NCI-H187 (cell line): ENCODE results near the gene ELAVL1.

ENCODE experiments used
- DNase-seq, 2 experiments: peaks; one replicate each; lab custom pipeline; 2025; lab: John Stamatoyannopoulos, UW

ELAVL1 gene

DNA sequence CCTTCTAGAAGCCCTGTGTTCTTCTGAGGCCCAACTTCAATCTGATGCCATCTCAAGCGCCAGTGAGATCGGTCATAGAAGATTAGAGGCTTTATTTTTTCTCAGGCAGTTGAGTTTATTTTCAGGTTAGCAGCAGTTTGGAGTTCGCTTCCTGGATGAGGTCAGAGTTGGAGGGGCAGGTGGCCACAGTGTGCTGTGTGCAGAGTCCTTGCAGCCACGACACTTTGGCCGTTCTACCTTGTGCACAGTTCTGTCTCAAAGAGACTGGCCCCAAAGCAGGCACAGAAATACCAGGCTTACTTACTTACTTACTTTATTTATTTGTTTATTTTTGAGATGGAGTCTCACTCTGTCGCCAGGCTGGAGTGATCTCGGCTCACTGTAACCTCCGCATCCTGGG is 15.9 kb upstream of the ELAVL1 start:
- DNase-seq: no peak

DNA sequence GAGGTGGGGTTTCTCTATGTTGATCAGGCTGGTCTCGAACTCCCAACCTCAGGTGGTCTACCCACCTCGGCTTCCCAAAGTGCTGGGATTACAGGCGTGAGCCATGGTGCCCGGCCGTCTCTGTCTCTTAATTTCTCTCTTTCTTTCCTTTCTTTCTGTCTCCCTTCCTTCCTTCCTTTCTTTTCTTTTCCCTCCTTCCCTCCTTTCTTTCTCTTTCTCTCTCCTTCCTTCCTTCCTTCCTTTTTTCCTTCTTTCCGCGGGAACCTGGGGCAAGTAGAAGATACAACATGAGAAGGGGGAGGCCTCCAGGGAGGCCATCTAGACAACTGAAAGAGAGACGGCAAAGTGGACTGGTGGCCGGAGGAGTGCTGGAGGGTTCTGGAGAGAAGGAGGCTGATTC is 15.2 kb upstream of the ELAVL1 start:
- no peak for DNase-seq

- DNase-seq: no peak
These were observed 12.4 kb upstream of the ELAVL1 start for GRCh38 chr19:8017808-8018207.

DNA sequence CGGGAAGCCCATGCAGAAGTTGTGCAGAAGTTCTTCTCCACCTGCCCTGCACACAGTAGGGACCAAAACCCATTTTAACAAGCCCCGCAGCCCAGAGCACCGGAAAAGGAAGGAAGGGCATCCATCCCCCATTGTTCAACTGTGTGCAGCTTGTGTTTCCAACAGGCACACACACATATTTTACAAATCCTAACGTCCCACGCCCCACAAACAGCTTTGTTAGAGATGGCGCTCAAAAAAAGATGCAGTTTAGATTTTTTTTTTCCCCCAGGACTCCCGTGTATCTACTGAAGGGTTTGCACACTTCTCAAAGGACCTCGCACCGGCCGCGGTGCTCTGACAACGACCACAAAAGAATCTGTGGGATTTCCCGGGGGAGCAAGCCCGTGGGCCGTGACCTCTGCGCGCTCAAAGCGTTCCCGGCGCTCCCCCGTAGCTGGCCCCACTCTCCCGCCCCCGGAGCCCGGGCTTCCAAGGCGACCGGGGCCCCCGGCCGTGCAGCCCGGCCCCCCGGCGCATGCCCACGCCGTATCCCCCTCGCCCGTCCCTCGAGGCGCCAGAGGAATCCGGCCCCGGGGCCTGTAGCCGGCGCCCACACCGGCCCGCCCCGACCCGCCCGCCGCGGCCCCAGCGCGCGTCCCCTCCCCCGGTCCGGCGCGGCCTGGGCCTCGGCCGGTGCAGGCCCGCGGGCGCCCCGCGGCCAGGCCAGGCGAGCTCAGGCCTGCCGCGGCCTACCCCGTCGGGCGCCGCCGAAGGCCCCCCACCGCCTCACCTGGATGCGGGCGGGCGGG is 523 bp downstream of the ELAVL1 start:
- DNase-seq: no peak

GRCh38 chr19:8004001-8004400 is 1.4 kb downstream of the ELAVL1 start:
- DNase-seq: no peak

GRCh38 chr19:8001995-8002849 is 3.2 kb downstream of the ELAVL1 start:
- no peak for DNase-seq

DNA sequence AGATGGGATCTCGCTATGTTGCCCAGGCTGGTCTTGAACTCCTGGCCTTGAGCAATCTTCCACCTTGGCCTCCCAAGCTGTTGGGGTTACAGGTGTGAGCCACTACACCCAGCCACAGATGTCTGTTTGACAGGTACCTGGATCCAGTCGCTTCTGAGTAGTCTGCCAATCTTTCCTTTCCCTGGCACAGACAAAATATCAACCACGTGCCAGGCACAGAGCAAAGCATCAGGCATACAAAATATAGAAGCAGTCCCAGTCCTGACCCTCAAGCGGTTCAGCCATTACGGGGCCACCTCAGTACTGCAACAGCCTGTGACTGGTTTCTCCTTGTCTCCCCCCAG is 3.8 kb downstream of the ELAVL1 start:
- DNase-seq: no peak

GRCh38 chr19:8000298-8001038 is 5.0 kb downstream of the ELAVL1 start:
- no peak for DNase-seq

DNA sequence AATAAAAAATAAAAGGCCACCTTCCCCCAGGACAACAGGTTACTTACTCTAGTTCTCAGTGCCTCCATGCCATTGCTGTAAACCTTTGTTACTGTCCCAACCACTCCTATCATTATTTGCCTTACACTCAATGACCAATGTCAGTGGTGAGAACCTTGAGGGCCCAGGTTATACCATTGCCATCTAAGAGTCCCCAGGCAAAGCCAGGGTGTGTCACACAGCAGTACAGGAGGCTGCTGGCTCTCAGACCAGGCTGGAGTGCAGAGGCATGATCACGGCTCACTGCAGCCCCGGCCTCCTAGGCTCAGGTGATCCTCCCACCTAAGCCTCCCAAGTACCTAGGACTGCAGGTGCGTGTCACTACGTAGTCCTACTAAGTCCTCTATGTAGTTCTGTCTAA is 6.1 kb downstream of the ELAVL1 start:
- no peak for DNase-seq

GRCh38 chr19:7997809-7998480 is 7.5 kb downstream of the ELAVL1 start:
- DNase-seq: no peak

DNA sequence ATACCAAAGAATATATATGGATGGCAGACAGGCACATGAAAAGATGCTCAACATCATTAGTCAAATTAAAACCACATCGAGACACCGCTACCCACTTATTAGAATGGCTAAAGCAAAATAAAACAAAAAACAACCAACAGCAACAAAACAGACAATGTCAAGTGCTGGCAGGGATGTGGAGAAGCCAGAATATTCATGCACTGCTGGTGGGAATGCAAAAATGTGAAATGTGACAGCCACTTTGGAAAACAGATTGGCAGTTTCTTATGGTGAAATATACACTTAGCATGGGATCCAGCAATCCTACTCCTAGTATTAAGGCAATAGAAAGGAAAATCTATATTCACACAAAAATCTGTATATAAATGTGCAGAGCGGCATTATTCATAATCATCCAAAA is 8.6 kb downstream of the ELAVL1 start:
- DNase-seq: no peak

- no peak for DNase-seq
These were observed 9.7 kb downstream of the ELAVL1 start for GRCh38 chr19:7995810-7996158.

DNA sequence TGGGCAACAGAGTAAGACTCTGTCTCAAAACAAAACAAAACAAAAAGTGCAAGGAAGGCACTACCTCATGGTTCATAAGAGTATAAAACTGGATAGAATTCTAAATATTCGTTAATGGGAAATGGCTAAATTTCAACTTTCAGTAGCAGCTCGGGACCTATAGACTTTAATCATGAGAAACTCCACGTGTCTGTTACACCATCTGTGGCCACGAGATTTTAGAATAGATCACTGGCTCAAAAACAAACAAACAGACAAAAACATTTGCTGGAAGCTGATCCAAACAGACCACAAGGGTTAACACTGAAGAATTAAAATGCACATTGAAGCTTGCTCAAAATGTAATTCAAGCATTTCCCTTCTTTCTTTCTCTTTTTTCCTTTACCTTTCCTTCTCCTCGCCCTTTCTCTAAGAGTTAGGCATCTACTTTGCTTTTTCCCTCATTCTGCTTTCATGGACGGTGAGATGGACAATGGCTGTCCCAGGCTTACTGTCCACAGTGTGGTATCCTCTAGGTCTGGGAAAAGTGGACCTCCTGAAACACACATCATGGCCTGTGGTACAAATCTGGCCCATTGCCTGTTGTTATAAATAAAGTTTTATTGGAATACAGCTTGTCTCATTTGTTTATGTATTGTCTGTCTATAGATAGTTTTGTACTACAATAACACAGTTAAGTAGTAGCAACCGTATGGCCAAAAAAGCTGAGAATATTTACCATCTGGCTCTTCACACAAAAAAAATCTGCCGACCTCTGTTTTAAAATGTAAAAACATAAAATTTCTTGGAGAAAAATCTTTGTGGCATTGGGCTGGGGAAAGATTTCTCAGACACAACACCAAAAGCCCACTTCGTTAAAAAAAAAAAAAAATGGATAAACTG is 10.3 kb downstream of the ELAVL1 start:
- DNase-seq: no peak

GRCh38 chr19:7994114-7994513 is 11.3 kb downstream of the ELAVL1 start:
- DNase-seq: no peak

DNA sequence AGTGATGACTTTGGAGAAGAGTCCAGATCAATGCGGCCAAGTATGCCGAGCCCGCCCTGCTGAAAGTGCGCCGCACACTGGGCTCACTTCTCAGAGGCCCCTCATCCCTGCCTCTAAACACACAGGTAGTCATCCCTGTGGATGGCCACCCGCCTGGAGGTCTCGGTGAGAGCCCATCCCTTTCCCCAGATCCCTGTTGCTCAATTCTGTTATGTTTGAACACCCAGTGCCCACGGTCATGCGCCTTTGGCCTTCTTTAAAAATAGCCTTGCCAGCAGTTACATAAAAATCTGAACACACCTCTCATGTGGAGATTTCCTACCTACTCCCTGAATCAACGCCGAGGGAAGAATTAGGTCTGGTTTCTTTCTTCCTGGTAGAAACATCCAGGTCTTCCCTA is 11.9 kb downstream of the ELAVL1 start:
- DNase-seq: no peak

DNA sequence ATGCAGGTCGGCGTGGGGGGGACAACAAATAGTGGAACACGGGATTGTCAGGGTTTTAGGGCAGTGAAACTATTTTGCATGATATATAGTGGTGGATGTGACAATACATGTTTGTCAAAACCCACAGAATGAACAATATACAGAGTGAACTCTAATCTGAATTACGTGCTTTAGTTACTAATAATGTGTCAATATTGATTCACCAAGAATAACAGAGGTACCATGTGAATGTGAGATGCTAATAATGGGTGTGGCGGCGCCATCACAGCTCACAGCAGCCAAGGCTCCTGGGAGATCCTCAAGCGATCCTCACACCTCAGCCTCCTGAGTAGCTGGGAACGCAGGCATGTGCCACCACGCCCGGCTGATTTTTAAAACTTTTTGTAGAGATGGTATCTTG is 12.9 kb downstream of the ELAVL1 start:
- no peak for DNase-seq

DNA sequence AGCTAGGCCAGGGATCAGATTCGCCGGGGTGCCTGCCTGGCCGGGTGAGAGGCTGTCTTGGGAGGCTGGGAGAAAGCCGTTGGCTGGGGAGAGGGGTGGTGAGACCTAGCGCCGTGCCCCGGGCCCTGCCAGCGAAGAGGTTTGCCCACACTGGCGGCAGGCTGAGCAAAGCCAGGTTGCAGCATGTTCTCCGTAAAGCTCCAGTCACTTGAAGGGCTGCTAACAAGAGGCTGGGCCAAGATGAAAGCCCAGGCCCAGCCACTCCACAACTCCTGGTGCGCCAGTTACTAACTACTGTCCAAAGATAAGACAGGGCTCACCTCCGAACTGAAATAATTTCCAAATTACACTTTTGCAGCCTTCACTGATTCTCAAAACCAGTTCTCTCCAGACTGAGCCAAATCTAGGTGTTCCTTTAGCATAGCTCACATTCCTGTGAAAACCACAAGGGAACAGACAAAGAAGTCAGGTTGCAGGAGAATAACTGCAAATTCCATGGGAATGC is 16.3 kb downstream of the ELAVL1 start:
- no peak for DNase-seq

GRCh38 chr19:7988307-7988706 is 17.1 kb downstream of the ELAVL1 start:
- DNase-seq: no peak

DNA sequence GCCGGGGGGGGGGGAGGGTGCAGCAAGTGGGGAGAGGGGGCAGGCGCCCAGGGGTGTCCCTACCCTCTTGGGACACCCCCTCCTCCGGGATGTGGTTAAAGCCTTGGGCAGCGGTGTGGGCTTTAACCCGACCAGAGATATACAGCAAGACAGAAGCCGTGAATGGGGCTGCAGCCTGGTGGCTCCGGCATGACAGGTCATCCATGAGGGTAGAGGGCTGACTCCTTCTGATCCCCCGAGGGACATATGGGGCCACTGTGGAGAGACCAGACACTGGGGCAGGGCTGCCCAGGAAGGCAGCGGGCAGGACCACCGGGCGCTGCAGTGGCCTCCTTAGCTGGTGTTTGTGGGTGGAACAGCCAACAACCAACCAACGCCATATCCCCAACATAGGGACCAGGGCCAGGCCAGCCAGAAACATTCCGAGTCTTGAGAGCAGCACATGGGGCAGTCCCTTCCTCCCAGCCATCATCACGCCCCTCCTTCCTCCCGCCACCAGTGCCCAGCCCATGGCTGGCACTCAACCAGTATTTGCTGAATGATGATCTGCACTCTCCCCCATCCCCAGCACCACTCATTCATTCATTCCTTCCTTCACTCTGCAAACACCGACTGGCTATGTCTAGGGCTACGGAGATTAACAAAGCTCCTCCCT is 18.2 kb downstream of the ELAVL1 start:
- DNase-seq: no peak

- no peak for DNase-seq
These were observed 18.9 kb downstream of the ELAVL1 start for GRCh38 chr19:7986321-7987113.
